K562 (cell line): ENCODE measurements around the gene PGGHG. TPM values are rescaled to one million over a fixed set of nuclear protein-coding genes. Genes with fewer than 3 reads are reported as not detected.

ENCODE experiments used
- CBX2 ChIP-seq: fragments of 200-600 bp; sonication (generic); IDR thresholded peaks from one replicate; pipeline ENCODE4 v1.6.1; 2012; ENCODE audit warnings: mild to moderate bottlenecking, low read length, inconsistent platforms; ENCODE audit not compliant: insufficient read depth, poor library complexity, severe bottlenecking
- ELF1 ChIP-seq: fragments of 200-800 bp; sonication (Bioruptor generic); IDR thresholded peaks from 2 replicates; pipeline ENCODE4 v1.6.1; 2016; ENCODE audit warnings: missing genetic modification characterization, missing compliant biosample characterization
- L3MBTL2 ChIP-seq: fragments of 450-650 bp; IDR thresholded peaks from 2 replicates; pipeline ENCODE4 v1.6.1; 2016; ENCODE audit warnings: mild to moderate bottlenecking, moderate library complexity
- NRF1 ChIP-seq, 2 experiments: fragments of 450-650 bp; IDR thresholded peaks in 1 of 2; conservative IDR thresholded peaks in 1 of 2; 2 replicates each; pipeline ENCODE4 v1.6.1; 2014; ENCODE audit warnings: mild to moderate bottlenecking in 2 of 2
- SMARCA5 ChIP-seq: fragments of 450-650 bp; IDR thresholded peaks from 2 replicates; pipeline ENCODE4 v1.6.1; 2016
- SP1 ChIP-seq: sonication (generic); formaldehyde crosslinking; IDR thresholded peaks from 2 replicates; pipeline ENCODE4 v1.8.1; 2022; ENCODE audit warnings: mild to moderate bottlenecking, missing genetic modification reagents
- SPI1 ChIP-seq: IDR thresholded peaks from 2 replicates; pipeline ENCODE4 v1.6.1; 2011; ENCODE audit warnings: low read depth, low read length, control low read depth, borderline replicate concordance
- STAT5B ChIP-seq: fragments of 250-450 bp; sonication (Bioruptor Pico); IDR thresholded peaks from 2 replicates; pipeline ENCODE4 v1.8.0; 2021; ENCODE audit warnings: mild to moderate bottlenecking, inconsistent platforms
- TEAD2 ChIP-seq: fragments of 450-650 bp; IDR thresholded peaks from 2 replicates; pipeline ENCODE4 v1.6.1; 2016; ENCODE audit warnings: missing genetic modification characterization, control low read depth, missing compliant biosample characterization
- TEAD4 ChIP-seq, 2 experiments: sonication (generic) in 1 of 2; formaldehyde crosslinking in 1 of 2; IDR thresholded peaks; 2 replicates each; pipeline versions ENCODE4 v1.6.1 to v1.8.0; 2012 to 2022; ENCODE audit warnings: borderline replicate concordance in 1 of 2, inconsistent platforms in 1 of 2, low read length in 1 of 2, mild to moderate bottlenecking in 1 of 2, missing genetic modification reagents in 1 of 2
- XRCC3 ChIP-seq: fragments of 450-650 bp; IDR thresholded peaks from 2 replicates; pipeline ENCODE4 v1.6.1; 2017; ENCODE audit warnings: mild to moderate bottlenecking, moderate library complexity
- ZKSCAN8 ChIP-seq: fragments of 200-800 bp; sonication (Bioruptor generic); IDR thresholded peaks from 2 replicates; pipeline ENCODE4 v1.6.1; 2016; ENCODE audit warnings: missing genetic modification characterization, missing compliant biosample characterization
- ZNF384 ChIP-seq: IDR thresholded peaks from 2 replicates; pipeline ENCODE4 v1.6.1; 2012; ENCODE audit warnings: low read depth, low read length, improper control_type of control experiment
- ZNF77 ChIP-seq: fragments of 250-450 bp; sonication (Bioruptor Pico); IDR thresholded peaks from 2 replicates; pipeline ENCODE4 v1.5.0; 2020
- polyA plus RNA-seq, 8 experiments: library from polyadenylated mRNA; depleted of rRNA in 4 of 8; stranded (reverse) in 5 of 8; unstranded in 3 of 8; fragments of >200 nt; fragmentation: Nextera tagmentation in 2 of 8; fragmentation: Illumina TruSeq in 1 of 8; extraction: Ambion mirVana in 2 of 8; extraction: Trizol in 1 of 8; gene quantifications; 2 replicates each; pipeline versions ENCODE4 v1.2.1 to v1.2.3, GENCODE V29; 2011 to 2014; ENCODE audit warnings: inconsistent platforms in 1 of 8, missing spikeins in 1 of 8
- total RNA-seq, 7 experiments: library from RNA; depleted of rRNA in 6 of 7; stranded (reverse); fragments of >200 nt in 6 of 7; fragmentation: Illumina TruSeq in 2 of 7; extraction: Trizol in 2 of 7; gene quantifications; 2 replicates each; pipeline versions ENCODE4 v1.2.1 to v1.2.3, GENCODE V29; 2011 to 2021; ENCODE audit warnings: low replicate concordance in 1 of 7
- TF ChIP-seq, protein P1 (sequence below): fragments of 450-650 bp; IDR thresholded peaks from 2 replicates; pipeline ENCODE4 v1.6.1; 2017; ENCODE audit warnings: antibody characterized with exemption
- TF ChIP-seq, protein P2 (sequence below): sonication (generic); formaldehyde crosslinking; IDR thresholded peaks from 2 replicates; pipeline ENCODE4 v1.9.0; 2022; ENCODE audit warnings: mild to moderate bottlenecking, missing genetic modification reagents
- TF ChIP-seq, protein P3 (sequence below), 2 experiments: fragments of 450-650 bp; formaldehyde crosslinking in 1 of 2; IDR thresholded peaks; 2 replicates each; pipeline versions ENCODE4 v1.4.0 to v1.6.1; 2014 to 2020; ENCODE audit warnings: mild to moderate bottlenecking in 2 of 2, borderline replicate concordance in 1 of 2, low read depth in 1 of 2
- TF ChIP-seq, protein P4 (sequence below): sonication (generic); formaldehyde crosslinking; IDR thresholded peaks from 2 replicates; pipeline ENCODE4 v1.8.0; 2022; ENCODE audit warnings: mild to moderate bottlenecking, missing genetic modification reagents

Gene PGGHG
- total and polyA plus RNA-seq, 9 of the 15 experiments (the other 6 are each of a cell fraction or from before 2014, with no cell fraction given) = 0.38 to 85.1 (median 18.1) TPM

DNA sequence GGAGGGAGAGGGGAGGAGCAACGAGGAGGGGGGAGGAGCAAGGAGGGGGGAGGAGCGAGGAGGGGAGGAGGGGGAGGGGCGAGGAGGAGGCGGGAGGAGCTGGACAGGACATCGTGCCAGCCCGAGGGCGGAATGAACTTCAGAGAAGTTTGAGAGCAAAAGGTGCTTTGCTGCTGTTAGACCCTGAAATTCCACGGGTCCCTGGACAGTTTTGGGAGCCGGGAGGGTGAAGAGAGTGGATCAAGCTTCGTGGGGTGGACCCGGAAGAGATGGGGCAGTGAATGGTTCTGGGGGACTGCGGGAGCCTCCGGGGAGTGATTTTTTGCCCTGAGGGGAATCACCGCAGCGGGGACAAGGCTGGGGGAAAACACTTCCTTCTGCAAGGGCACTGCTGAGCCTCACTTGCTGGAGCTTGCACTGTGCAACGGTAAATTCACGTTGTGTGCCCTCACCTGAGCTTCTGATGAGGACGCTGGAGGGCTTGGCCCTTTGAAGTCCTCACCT, 21.4 kb upstream of the PGGHG start (continued):
- TF ChIP-seq, protein P1, sequence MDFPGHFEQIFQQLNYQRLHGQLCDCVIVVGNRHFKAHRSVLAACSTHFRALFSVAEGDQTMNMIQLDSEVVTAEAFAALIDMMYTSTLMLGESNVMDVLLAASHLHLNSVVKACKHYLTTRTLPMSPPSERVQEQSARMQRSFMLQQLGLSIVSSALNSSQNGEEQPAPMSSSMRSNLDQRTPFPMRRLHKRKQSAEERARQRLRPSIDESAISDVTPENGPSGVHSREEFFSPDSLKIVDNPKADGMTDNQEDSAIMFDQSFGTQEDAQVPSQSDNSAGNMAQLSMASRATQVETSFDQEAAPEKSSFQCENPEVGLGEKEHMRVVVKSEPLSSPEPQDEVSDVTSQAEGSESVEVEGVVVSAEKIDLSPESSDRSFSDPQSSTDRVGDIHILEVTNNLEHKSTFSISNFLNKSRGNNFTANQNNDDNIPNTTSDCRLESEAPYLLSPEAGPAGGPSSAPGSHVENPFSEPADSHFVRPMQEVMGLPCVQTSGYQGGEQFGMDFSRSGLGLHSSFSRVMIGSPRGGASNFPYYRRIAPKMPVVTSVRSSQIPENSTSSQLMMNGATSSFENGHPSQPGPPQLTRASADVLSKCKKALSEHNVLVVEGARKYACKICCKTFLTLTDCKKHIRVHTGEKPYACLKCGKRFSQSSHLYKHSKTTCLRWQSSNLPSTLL = no peak
- TF ChIP-seq ZNF77 (CRISPR knock-in tag) = no peak
- TF ChIP-seq XRCC3 = no peak
- TF ChIP-seq, protein P2, sequence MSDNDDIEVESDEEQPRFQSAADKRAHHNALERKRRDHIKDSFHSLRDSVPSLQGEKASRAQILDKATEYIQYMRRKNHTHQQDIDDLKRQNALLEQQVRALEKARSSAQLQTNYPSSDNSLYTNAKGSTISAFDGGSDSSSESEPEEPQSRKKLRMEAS (CRISPR knock-in tag) = no peak
- TF ChIP-seq TEAD2 (tag) = no peak
- no peak for TF ChIP-seq NRF1 (conservative IDR thresholded peaks at IDR 0.05 in 1 of 2, IDR thresholded peaks at IDR 0.05 in 1 of 2)
- TF ChIP-seq, protein P3, sequence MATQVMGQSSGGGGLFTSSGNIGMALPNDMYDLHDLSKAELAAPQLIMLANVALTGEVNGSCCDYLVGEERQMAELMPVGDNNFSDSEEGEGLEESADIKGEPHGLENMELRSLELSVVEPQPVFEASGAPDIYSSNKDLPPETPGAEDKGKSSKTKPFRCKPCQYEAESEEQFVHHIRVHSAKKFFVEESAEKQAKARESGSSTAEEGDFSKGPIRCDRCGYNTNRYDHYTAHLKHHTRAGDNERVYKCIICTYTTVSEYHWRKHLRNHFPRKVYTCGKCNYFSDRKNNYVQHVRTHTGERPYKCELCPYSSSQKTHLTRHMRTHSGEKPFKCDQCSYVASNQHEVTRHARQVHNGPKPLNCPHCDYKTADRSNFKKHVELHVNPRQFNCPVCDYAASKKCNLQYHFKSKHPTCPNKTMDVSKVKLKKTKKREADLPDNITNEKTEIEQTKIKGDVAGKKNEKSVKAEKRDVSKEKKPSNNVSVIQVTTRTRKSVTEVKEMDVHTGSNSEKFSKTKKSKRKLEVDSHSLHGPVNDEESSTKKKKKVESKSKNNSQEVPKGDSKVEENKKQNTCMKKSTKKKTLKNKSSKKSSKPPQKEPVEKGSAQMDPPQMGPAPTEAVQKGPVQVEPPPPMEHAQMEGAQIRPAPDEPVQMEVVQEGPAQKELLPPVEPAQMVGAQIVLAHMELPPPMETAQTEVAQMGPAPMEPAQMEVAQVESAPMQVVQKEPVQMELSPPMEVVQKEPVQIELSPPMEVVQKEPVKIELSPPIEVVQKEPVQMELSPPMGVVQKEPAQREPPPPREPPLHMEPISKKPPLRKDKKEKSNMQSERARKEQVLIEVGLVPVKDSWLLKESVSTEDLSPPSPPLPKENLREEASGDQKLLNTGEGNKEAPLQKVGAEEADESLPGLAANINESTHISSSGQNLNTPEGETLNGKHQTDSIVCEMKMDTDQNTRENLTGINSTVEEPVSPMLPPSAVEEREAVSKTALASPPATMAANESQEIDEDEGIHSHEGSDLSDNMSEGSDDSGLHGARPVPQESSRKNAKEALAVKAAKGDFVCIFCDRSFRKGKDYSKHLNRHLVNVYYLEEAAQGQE (IDR thresholded peaks at IDR 0.05; ENCODE audit: borderline replicate concordance) = no peak
- TF ChIP-seq, protein P3 (CRISPR knock-in tag; IDR thresholded peaks at IDR 0.05; ENCODE audit: low read depth) = no peak
- TF ChIP-seq SPI1 = no peak
- no peak for TF ChIP-seq CBX2
- TF ChIP-seq ELF1 (tag) = 0 out of 2 replicates have a peak, but pooled peaks have one; percentile 35
- TF ChIP-seq SMARCA5 = no peak
- TF ChIP-seq STAT5B (CRISPR knock-in tag) = no peak
- TF ChIP-seq L3MBTL2 = peak; percentile 79; the same call in 1 of the 2 replicates
- no peak for TF ChIP-seq ZNF384
- TF ChIP-seq ZKSCAN8 (CRISPR knock-in tag) = no peak
- TF ChIP-seq SP1 = no peak
- TF ChIP-seq TEAD4 (IDR thresholded peaks at IDR 0.05; ENCODE audit: low read length) = no peak
- TF ChIP-seq TEAD4 (CRISPR knock-in tag; IDR thresholded peaks at IDR 0.05; ENCODE audit: borderline replicate concordance) = no peak
- TF ChIP-seq, protein P4, sequence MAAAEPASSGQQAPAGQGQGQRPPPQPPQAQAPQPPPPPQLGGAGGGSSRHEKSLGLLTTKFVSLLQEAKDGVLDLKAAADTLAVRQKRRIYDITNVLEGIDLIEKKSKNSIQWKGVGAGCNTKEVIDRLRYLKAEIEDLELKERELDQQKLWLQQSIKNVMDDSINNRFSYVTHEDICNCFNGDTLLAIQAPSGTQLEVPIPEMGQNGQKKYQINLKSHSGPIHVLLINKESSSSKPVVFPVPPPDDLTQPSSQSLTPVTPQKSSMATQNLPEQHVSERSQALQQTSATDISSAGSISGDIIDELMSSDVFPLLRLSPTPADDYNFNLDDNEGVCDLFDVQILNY (CRISPR knock-in tag) = no peak
